ENCODE results near the gene VAV1. TPM values are rescaled to one million over a fixed set of nuclear protein-coding genes. Genes with fewer than 3 reads are reported as not detected.
A peak's percentile ranks its signal among the peaks of the same experiment; 100 is the strongest.

Gene VAV1
- total and polyA plus RNA-seq, 9 of the 15 experiments (the other 6 are each of a cell fraction or from before 2014, with no cell fraction given), result 0.46 to 20.1 (median 11.1) TPM

- Histone ChIP-seq H3K9ac (ENCODE audit: insufficient read depth in 1 of 2, low read depth in 2 of 2, low read length in 2 of 2) (peak within 1 kb of the TSS; percentile 82 to 97), H3K9me1 (ENCODE audit: control insufficient read depth, insufficient read depth, low read length) (no peaks in the 10 kb centered on the region), H2AFZ (ENCODE audit: low read depth, low read length) (peak within 1 kb of the TSS; percentile 87), H3K27ac (ENCODE audit: extremely low read depth, low read depth, low read length) (peak within 1 kb of the TSS; percentile 85), H3K36me3 (ENCODE audit: control insufficient read depth, insufficient read depth, low read length) (peaks cover 38% of the 10 kb centered on the region; the same call in 2 of the 3 replicates), H3K79me2 (ENCODE audit: control insufficient read depth, insufficient read depth, low read length) (peaks cover 44% of the 10 kb centered on the region), H3K4me1 (replicated peaks in 1 of 2; ENCODE audit: control insufficient read depth in 2 of 2, insufficient read depth in 2 of 2, low read length in 2 of 2) (peaks cover 34 to 64% of the 10 kb centered on the region in 2 experiments), H3K4me2 (ENCODE audit: insufficient read depth, low read length) (peak within 1 kb of the TSS; percentile 87), H3K27me3 (ENCODE audit: control insufficient read depth in 2 of 2, insufficient read depth in 2 of 2, low read length in 2 of 2) (no peaks in the 10 kb centered on the region), H4K20me1 (replicated peaks; ENCODE audit: control insufficient read depth, insufficient read depth, low read length) (no peaks in the 10 kb centered on the region), H3K9me3 (replicated peaks; ENCODE audit: control insufficient read depth, insufficient read depth, low read depth, low read length) (no peaks in the 10 kb centered on the region), H3K4me3 (peak within 1 kb of the TSS; percentile 87)
- DNase-seq (ENCODE audit: extremely low read depth in 1 of 4, low spot score in 3 of 4), result peak; percentile 84 to 93 (median 86)
- no peak for FAIRE-seq
- under 1% methylated on average over 30 of the region's 47 CpGs for WGBS (ENCODE audit: insufficient coverage, low coverage, missing lambda C conversion rate)
- ChIA-PET POLR2A (interaction anchor here (0.7 to 0.8 kb wide), 2 partner anchors 18 to 44 kb away, joined by 3 to 4 read pairs; no protein-coding TSS in a partner anchor), CTCF (ENCODE audit: low intra/inter-chr PET ratio) (interaction anchor here (2.8 kb wide), 1 partner anchor 124 kb away, joined by 16 read pairs; no protein-coding TSS in a partner anchor)
- no TSS peak for BruUV-seq (replicated peaks)
- in situ Hi-C loops (cut with MboI), result no loop called here
- peak; percentile 14 for ATAC-seq
- intact Hi-C loops (cut with micrococcal nuclease), result loop anchor here (2.0 to 10.0 kb wide), 3 partner anchors 27 to 225 kb away; partner anchors contain the start of gene SH2D3A
- TF ChIP-seq THRAP3 (IDR thresholded peaks at IDR 0.05; ENCODE audit: borderline replicate concordance) (no peak), NR1H2 (CRISPR knock-in tag; IDR thresholded peaks at IDR 0.05) (no peak), BHLHE40 (IDR thresholded peaks at IDR 0.05; ENCODE audit: low read length) (no peak), PHF8 (IDR thresholded peaks at IDR 0.05; ENCODE audit: borderline replicate concordance, low read length) (peak; percentile 60; the same call in 1 of the 2 replicates), E2F6 (IDR thresholded peaks at IDR 0.05; ENCODE audit: borderline replicate concordance in 1 of 2, extremely low read depth in 1 of 2, insufficient read depth in 1 of 2, insufficient read length in 1 of 2, low read depth in 1 of 2, low read length in 1 of 2, poor library complexity in 1 of 2, severe bottlenecking in 1 of 2) (peak in 1 of 2 experiments; percentile 71), POLR2A (conservative IDR thresholded peaks at IDR 0.05) (0 out of 2 replicates have a peak, but pooled peaks have one; percentile 26), RREB1 (CRISPR knock-in tag; IDR thresholded peaks at IDR 0.05) (no peak), POLR2G (IDR thresholded peaks at IDR 0.05; ENCODE audit: low read depth, low read length) (peak; percentile 58; the same call in 1 of the 2 replicates), CCAR2 (IDR thresholded peaks at IDR 0.05; ENCODE audit: low read depth, low read length) (no peak), HMGN3 (IDR thresholded peaks at IDR 0.05; ENCODE audit: borderline replicate concordance, extremely low read depth, insufficient read length, low read depth, low read length) (peak; percentile 22), VEZF1 (CRISPR knock-in tag; IDR thresholded peaks at IDR 0.05) (peak; percentile 91), ZFP36 (IDR thresholded peaks at IDR 0.05; ENCODE audit: low read depth, low read length, partially characterized antibody) (no peak), U2AF1 (optimal IDR thresholded peaks at IDR 0.05; ENCODE audit: low read depth, low read length) (no peak)
These were observed 33.1 kb upstream of the VAV1 start, which contains the start of gene TRIP10 for GRCh38 chr19:6739390-6739882. Gene TRIP10 (plus strand): TSS chr19:6739680. CDS start chr19:6739762, 82 bp downstream.

Data from K562 (cell line).